NOMO-1 (cell line): ENCODE results near the gene AXDND1.
"Not testable (repeated sequence)": the region's sequence is repeated elsewhere in the genome, so short reads cannot be mapped to it uniquely, and the experiment has no call there.

Experiments
- DNase-seq, 2 experiments: peaks; one replicate each; lab custom pipeline; 2025; ENCODE audit not compliant: unreplicated experiment in 2 of 2; lab: John Stamatoyannopoulos, UW

The AXDND1 gene

DNA sequence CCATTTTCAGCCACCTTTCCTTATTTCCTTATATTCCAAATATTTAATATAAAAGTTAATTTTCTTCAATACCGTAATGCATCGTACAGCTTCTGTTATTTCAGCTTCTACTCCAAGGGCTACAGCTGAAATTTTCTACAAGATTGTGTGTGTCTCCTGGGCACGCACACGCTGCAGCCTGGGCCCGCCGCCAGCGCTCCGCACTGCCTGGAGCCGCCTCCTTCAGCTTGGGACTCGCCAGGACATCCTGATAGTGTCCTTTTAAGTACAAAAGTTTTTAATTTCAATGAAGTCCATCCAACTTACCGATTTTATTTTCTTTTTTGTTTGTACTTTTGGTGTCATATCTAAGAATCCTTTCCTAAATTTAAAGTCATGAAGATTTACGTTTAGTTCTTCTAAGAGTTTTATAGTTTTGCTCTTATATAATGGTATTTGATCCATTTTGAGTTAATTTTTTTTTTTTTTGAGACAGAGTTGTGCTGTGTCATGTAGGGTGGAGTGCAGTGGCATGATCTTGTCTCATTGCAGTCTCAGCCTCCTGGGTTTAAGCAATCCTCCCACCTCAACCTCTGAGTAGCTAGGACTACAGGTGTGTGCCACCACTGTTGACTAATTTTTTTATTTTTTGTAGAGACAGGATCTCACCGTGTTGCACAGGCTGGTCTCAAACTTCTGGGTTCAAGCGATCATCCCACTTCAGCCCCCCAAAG, 82.8 kb downstream of the AXDND1 start:
- no peak for DNase-seq

- not testable (repeated sequence) for DNase-seq
Measured at GRCh38 chr1:179459606-179460206, 93.9 kb downstream of the AXDND1 start.

- DNase-seq, result not testable (repeated sequence)
Measured at GRCh38 chr1:179465661-179466060, 99.9 kb downstream of the AXDND1 start.

GRCh38 chr1:179474713-179475112, 108.9 kb downstream of the AXDND1 start:
- DNase-seq, result no peak

- no peak for DNase-seq
Measured at GRCh38 chr1:179476484-179476883, 110.7 kb downstream of the AXDND1 start.

DNA sequence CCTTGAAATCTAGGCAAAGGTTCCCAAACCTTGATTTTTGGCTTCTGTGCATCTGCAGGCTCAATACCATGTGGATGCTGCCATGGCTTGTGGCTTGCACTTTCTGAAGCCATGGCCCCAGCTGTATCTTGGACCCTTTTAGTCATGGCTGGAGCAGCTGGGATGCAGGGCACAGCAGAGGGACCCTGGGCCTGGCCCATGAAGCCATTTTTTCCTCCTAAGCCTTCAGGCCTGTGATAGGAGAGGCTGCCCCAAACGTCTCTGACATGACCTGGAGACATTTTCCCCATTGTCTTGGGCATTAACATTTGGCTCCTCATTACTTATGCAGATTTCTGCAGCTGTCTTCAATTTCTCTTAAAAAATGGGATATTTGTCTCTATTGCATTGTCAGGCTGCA, 112.6 kb downstream of the AXDND1 start:
- DNase-seq, result no peak

GRCh38 chr1:179490611-179491010, 124.8 kb downstream of the AXDND1 start:
- no peak for DNase-seq

DNA sequence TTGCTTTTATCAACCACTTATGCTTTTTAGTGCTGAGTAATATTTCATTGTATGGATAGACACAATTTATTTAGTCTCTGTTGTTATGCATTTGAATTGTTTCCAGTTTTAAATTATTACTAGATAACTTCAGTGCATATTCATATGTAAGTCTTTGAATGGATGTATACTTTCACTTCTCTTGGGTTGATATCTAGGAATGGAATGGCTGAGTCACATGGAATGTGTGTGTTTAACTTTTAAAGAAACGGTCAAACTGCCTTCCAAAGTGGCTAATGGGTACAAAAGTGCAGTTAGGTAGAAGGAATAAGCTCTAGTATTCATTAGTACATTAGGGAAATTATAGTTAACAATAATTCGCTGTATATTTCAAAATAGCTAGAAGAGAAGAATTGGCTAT, 127.6 kb downstream of the AXDND1 start:
- DNase-seq, result no peak

DNA sequence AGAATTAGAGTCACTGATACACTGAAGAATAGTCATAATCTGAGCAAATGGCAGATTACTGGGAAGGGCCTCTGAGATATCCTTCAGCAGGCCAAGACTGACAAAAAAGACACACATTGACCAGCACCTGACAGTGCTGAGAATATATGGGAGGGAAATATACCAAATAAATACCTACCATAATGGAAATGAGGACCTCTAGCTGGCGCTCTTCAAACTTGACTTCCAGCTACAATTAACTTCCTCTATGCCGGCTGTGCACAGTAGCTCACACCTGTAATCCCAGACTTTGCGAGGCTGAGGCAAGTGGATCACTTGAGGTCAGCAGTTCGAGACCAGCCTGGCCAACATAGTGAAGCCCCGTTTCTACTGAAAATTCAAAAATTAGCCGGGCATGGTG, 140.4 kb downstream of the AXDND1 start:
- no peak for DNase-seq

DNA sequence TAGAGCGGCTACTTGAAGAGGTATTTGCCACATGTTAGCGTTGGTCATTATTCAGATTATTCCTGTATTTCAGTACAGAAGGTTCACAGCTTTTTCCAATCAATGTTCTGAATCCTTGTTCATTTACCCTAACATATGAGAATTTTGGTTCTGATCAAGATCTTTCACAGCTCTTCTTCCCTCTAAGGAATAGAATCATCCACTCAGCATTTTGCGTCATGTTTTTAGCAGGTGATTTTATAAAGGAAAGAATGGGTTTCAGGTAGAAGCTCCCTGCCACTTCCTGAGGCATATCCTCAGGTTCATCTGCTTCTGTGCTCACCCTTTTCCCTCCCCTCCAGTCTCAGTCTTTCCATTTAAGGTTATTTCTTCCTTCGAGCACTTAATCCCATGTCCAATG, 143.6 kb downstream of the AXDND1 start:
- no peak for DNase-seq

GRCh38 chr1:179510038-179510437, 144.3 kb downstream of the AXDND1 start:
- peak; percentile 0 to 66 for DNase-seq

DNA sequence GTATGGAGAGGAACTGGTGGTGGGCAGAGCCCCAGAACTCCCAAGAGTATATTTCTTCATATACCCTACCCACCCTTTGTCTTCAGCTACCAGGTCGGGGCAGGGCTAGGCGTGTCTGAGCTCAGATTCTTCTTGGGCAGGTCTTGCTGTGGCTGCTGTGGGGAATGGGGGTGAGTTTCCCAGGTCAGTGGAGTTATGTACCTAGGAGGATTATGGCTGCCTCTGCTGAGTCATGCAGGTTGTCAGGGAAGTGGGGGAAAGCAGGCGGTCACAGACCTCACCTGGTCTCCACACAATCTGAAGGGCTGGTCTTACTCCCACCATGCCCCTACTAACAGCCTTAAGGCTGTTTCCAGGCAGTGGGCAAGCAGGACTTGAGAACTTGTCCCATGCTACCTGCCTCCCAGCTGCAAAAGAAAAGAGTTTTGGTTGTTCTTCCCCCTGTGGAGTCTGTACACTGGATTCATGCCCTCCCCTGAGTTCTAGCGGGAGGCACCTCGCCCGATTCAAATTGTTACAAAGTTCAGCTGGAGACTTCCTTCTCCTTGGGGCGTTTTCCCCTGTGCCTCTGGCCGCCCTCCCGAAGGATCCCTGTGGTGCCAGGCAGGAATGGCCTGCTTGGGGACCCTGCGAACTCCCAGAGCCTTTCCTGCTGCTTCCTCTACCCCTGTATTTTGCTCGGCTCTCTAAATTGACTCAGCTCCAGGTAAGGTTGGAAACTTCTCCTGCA, 151.4 kb downstream of the AXDND1 start:
- DNase-seq, result no peak

DNA sequence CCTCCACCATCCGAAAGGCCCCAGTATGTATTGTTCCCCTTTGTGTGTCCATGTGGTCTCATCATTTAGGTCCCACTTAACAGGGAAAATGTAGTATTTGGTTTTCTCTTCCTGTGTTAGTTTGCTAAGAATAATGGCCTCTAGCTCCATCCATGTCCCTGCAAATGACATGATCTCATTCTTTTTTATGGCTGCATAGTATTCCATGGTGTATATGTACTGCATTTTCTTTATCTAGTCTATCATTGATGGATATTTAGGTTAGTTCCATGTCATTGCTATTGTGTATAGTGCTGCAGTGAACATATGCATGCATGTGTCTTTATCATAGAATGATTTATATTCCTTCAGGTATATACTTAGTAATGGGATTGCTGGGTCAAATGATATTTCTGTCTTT, 152.8 kb downstream of the AXDND1 start:
- not testable (repeated sequence) for DNase-seq

- DNase-seq, result no peak
Measured at GRCh38 chr1:179529482-179530195, 163.9 kb downstream of the AXDND1 start.

GRCh38 chr1:179530352-179530751, 164.6 kb downstream of the AXDND1 start:
- no peak for DNase-seq

DNA sequence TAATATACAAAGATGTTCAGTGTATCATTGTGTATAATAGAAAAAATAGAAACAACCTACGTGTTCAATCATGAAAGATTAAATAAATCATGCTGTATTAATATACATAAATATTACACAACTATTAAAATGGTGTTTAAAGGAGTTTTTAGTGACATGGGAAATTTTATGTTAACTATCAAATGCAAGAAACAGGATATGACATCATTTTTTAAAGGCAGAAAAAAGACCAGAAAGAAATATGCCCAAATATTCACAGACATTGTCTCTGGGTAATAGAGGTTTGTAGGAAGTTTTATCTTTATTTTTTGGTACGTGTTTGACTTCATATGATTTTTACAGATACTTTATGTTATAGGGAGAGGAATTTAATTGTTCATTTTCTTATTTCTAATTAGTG, 176.0 kb downstream of the AXDND1 start:
- DNase-seq, result no peak

- no peak for DNase-seq
Measured at GRCh38 chr1:179545321-179545720, 179.6 kb downstream of the AXDND1 start.

GRCh38 chr1:179547021-179547535, 181.3 kb downstream of the AXDND1 start:
- DNase-seq, result no peak

- DNase-seq, result no peak
Measured at GRCh38 chr1:179548666-179549367, 183.0 kb downstream of the AXDND1 start.

GRCh38 chr1:179549368-179549700, 183.6 kb downstream of the AXDND1 start:
- DNase-seq, result peak; percentile 68 to 85
